Peyer's patch (tissue), 4 donors: Measurements from ENCODE around the gene TM9SF4.

ENCODE experiments used
- CTCF ChIP-seq, 6 experiments: fragments of 450-650 bp in 4 of 6; fragments of 200-600 bp in 2 of 6; sonication (generic) in 1 of 6; IDR thresholded peaks; one replicate each; pipeline ENCODE4 v1.5.1; 2017 to 2019; ENCODE audit warnings: antibody characterized with exemption in 6 of 6, mild to moderate bottlenecking in 3 of 6, moderate library complexity in 1 of 6
- POLR2A ChIP-seq, 2 donors: fragments of 450-650 bp; IDR thresholded peaks; one replicate each; pipeline ENCODE4 v1.5.1; 2017; ENCODE audit warnings: antibody characterized with exemption in 2 of 2, mild to moderate bottlenecking in 2 of 2, moderate library complexity in 2 of 2

- TF ChIP-seq CTCF (IDR thresholded peaks at IDR 0.05) (no peak), POLR2A (IDR thresholded peaks at IDR 0.05) (no peak)
These were observed 44.3 kb downstream of the TM9SF4 start for GRCh38 chr20:32153771-32154170.
